CD14-positive monocyte (primary cell): ENCODE results near the gene ULK4. TPM values are rescaled to one million over a fixed set of nuclear protein-coding genes. Genes with fewer than 3 reads are reported as not detected.

Source experiments
- DNase-seq, 3 donors: peaks; one replicate each; pipeline ENCODE4 v3.0.0-alpha.2; 2011 to 2022
- H2AFZ ChIP-seq: 2 replicates; pipeline ENCODE4 v1.6.0; 2012; ENCODE audit warnings: mild to moderate bottlenecking, low read depth, low read length, inconsistent platforms; ENCODE audit not compliant: insufficient read depth, poor library complexity, severe bottlenecking
- H3K27ac ChIP-seq, 2 donors: 1 replicate in 1 of 2; 2 replicates in 1 of 2; pipeline ENCODE4 v1.5.1; 2012 to 2013; ENCODE audit warnings: low read length in 2 of 2, control low read depth in 1 of 2, inconsistent platforms in 1 of 2, low read depth in 1 of 2, mild to moderate bottlenecking in 1 of 2
- H3K27me3 ChIP-seq, 2 donors: one replicate each; pipeline versions ENCODE4 v1.6.0 to v1.6.1; 2011 to 2013; ENCODE audit warnings: low read length in 2 of 2; ENCODE audit not compliant: control insufficient read depth in 2 of 2, insufficient read depth in 2 of 2
- H3K36me3 ChIP-seq, 2 donors: replicated peaks in 1 of 2; 1 replicate in 1 of 2; 2 replicates in 1 of 2; pipeline versions ENCODE4 v1.5.1 to v1.6.1; 2012 to 2013; ENCODE audit warnings: low read length in 2 of 2, control low read depth in 1 of 2, inconsistent platforms in 1 of 2, mild to moderate bottlenecking in 1 of 2; ENCODE audit not compliant: insufficient read depth in 2 of 2, control insufficient read depth in 1 of 2
- H3K4me1 ChIP-seq, 2 donors: 1 replicate in 1 of 2; 2 replicates in 1 of 2; pipeline versions ENCODE4 v1.5.1 to v1.6.1; 2012 to 2013; ENCODE audit warnings: low read length in 2 of 2, control low read depth in 1 of 2, inconsistent platforms in 1 of 2, mild to moderate bottlenecking in 1 of 2, moderate library complexity in 1 of 2; ENCODE audit not compliant: insufficient read depth in 2 of 2, control insufficient read depth in 1 of 2
- H3K4me2 ChIP-seq: replicated peaks from 2 replicates; pipeline ENCODE3; 2012; ENCODE audit warnings: low read length, moderate library complexity, mild to moderate bottlenecking; ENCODE audit not compliant: poor library complexity, severe bottlenecking; ENCODE audit errors: extremely low read depth
- H3K4me3 ChIP-seq, 3 experiments: fragments of 200-600 bp in 1 of 3; sonication (generic) in 1 of 3; replicated peaks in 1 of 3; 1 replicate in 2 of 3; 2 replicates in 1 of 3; pipeline ENCODE4 v1.5.1; 2011 to 2013; ENCODE audit warnings: low read length in 3 of 3, mild to moderate bottlenecking in 3 of 3, control low read depth in 2 of 3, low read depth in 2 of 3, inconsistent platforms in 1 of 3, moderate library complexity in 1 of 3
- H3K79me2 ChIP-seq: 2 replicates; pipeline ENCODE4 v1.6.0; 2012; ENCODE audit warnings: mild to moderate bottlenecking, control low read depth, inconsistent platforms, low read length, moderate library complexity; ENCODE audit not compliant: insufficient read depth
- H3K9ac ChIP-seq: 2 replicates; pipeline ENCODE4 v1.6.0; 2017; ENCODE audit warnings: low read length, mild to moderate bottlenecking; ENCODE audit not compliant: insufficient read depth, poor library complexity, severe bottlenecking
- H3K9me3 ChIP-seq, 2 donors: replicated peaks in 1 of 2; 1 replicate in 1 of 2; 2 replicates in 1 of 2; pipeline versions ENCODE4 v1.5.1 to v1.6.1; 2012 to 2013; ENCODE audit warnings: low read length in 2 of 2, control low read depth in 1 of 2; ENCODE audit not compliant: control insufficient read depth in 1 of 2, insufficient read depth in 1 of 2
- H4K20me1 ChIP-seq: 2 replicates; pipeline ENCODE4 v1.6.0; 2012; ENCODE audit warnings: mild to moderate bottlenecking, low read length, control low read depth, moderate library complexity; ENCODE audit not compliant: insufficient read depth
- H3K27ac Mint-ChIP-seq, 7 donors: one replicate each; pipeline ENCODE4 v1.8.0; 2020; ENCODE audit warnings: mild to moderate bottlenecking in 7 of 7, mixed read lengths in 7 of 7, moderate library complexity in 6 of 7, inconsistent platforms in 2 of 7
- H3K27me3 Mint-ChIP-seq, 3 donors: one replicate each; pipeline ENCODE4 v1.8.0; 2021 to 2022; ENCODE audit warnings: low read depth in 3 of 3, mild to moderate bottlenecking in 3 of 3, mixed read lengths in 3 of 3, moderate library complexity in 3 of 3, inconsistent platforms in 1 of 3
- H3K36me3 Mint-ChIP-seq, 2 donors: one replicate each; pipeline ENCODE4 v1.8.0; 2020; ENCODE audit warnings: mixed read lengths in 2 of 2, inconsistent platforms in 1 of 2, mild to moderate bottlenecking in 1 of 2
- H3K4me1 Mint-ChIP-seq: one replicate; pipeline ENCODE4 v1.8.0; 2020; ENCODE audit warnings: mild to moderate bottlenecking, mixed read lengths
- H3K4me3 Mint-ChIP-seq, 2 donors: one replicate each; pipeline ENCODE4 v1.8.0; 2020; ENCODE audit warnings: mild to moderate bottlenecking in 2 of 2, mixed read lengths in 2 of 2, moderate library complexity in 1 of 2
- H3K9me3 Mint-ChIP-seq, 7 donors: one replicate each; pipeline ENCODE4 v1.8.0; 2020 to 2022; ENCODE audit warnings: mixed read lengths in 7 of 7, mild to moderate bottlenecking in 6 of 7, moderate library complexity in 6 of 7, inconsistent platforms in 2 of 7
- CTCF ChIP-seq: fragments of 200-600 bp; IDR thresholded peaks from one replicate; pipeline ENCODE4 v1.8.0; 2022; ENCODE audit warnings: antibody characterized with exemption, mild to moderate bottlenecking
- WGBS: methylation state at CpG from one replicate; pipeline ENCODE4 v1.1.5; 2013; ENCODE audit warnings: missing lambda C conversion rate; ENCODE audit not compliant: insufficient coverage; 5-methylcytosine and 5-hydroxymethylcytosine counted together
- intact Hi-C, 2 donors: fragments of 100-400 bp; cut with micrococcal nuclease; formaldehyde crosslinking; loops; one replicate each; pipeline versions ENCODE4 v1.15.0 to v1.15.1; 2023
- polyA plus RNA-seq, 3 donors: library from polyadenylated mRNA; depleted of rRNA in 1 of 3; unstranded in 2 of 3; stranded (reverse) in 1 of 3; fragments of 300-500 nt in 2 of 3; fragments of >200 nt in 1 of 3; fragmentation: Illumina TruSeq in 2 of 3; gene quantifications; 1 replicate in 2 of 3; 2 replicates in 1 of 3; pipeline ENCODE4 v1.2.3, GENCODE V29; 2012 to 2021

ULK4 gene
- polyA plus RNA-seq, 3 donors = 6.7 to 14.0 (median 11.8) TPM

DNA sequence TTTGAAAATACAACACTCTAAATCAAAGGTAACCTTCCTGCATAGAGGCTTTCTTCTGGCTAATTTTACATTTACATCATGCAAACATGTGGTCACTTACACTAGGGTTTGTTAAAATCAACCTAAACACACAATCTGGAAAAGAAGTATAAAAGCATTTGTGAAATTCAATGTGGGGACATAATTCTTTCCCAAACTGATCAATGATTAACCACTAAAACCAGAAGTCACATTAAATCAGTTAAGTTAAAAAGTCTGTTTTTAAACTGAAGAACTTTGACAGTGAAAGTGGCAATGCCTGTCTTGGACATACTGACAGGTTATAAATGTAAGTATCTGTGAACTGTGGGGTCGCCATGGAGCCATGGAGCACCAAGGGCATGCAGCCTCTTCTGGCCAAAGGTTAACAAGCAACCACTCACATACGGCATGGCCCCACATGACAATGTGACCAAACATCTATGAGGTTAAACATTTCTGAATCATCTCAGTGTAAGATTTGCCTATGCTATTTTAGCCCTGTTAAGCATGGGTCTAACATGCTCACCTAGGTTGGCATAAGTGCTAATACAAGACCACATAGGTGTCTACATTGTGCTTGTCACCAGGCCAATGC, 484.4 kb downstream of the ULK4 start:
- peaks cover 5 to 9% of the 10 kb centered on the region in 2 donors for H3K9me3 ChIP-seq
- intact Hi-C loops = no loop called here
- peaks cover 9 to 24% (median 13%) of the 10 kb centered on the region in 7 donors for H3K9me3 Mint-ChIP-seq
- no peak overlapping the region for H3K4me3 ChIP-seq
- 100% methylated on average over 2 of the region's 2 CpGs for WGBS
- no peak overlapping the region for H3K27ac ChIP-seq
- no peak overlapping the region for H2AFZ ChIP-seq
- no peaks in the 10 kb centered on the region for H3K79me2 ChIP-seq
- no peak for DNase-seq
- no peak for TF ChIP-seq CTCF
- H3K27me3 ChIP-seq = no peaks in the 10 kb centered on the region
- no peaks in the 10 kb centered on the region for H3K36me3 Mint-ChIP-seq
- H3K9ac ChIP-seq = no peak overlapping the region
- H3K4me2 ChIP-seq = no peak overlapping the region
- peaks cover 2% of the 10 kb centered on the region for H3K4me1 Mint-ChIP-seq
- no peaks in the 10 kb centered on the region for H3K4me1 ChIP-seq
- H3K36me3 ChIP-seq = no peaks in the 10 kb centered on the region
- no peaks in the 10 kb centered on the region for H4K20me1 ChIP-seq
- no peak overlapping the region for H3K4me3 Mint-ChIP-seq
- H3K27me3 Mint-ChIP-seq = peaks cover 0 to 2% (median 0%) of the 10 kb centered on the region in 3 donors
- no peak overlapping the region for H3K27ac Mint-ChIP-seq

- no peaks in the 10 kb centered on the region for H4K20me1 ChIP-seq
- no peaks in the 10 kb centered on the region for H3K36me3 ChIP-seq
- Mint-ChIP-seq H3K36me3 (no peaks in the 10 kb centered on the region), H3K27ac (no peak overlapping the region), H3K9me3 (peaks cover 9 to 35% (median 24%) of the 10 kb centered on the region in 7 donors), H3K4me1 (no peaks in the 10 kb centered on the region), H3K27me3 (peaks cover 0 to 1% (median 0%) of the 10 kb centered on the region in 3 donors), H3K4me3 (no peak overlapping the region)
- WGBS = 100% methylated on average over 1 of the region's 1 CpG
- peaks cover 17% of the 10 kb centered on the region in 2 donors for H3K9me3 ChIP-seq
- H3K27ac ChIP-seq = no peak overlapping the region
- DNase-seq = no peak
- H2AFZ ChIP-seq = no peak overlapping the region
- intact Hi-C loops = no loop called here
- H3K79me2 ChIP-seq = no peaks in the 10 kb centered on the region
- TF ChIP-seq CTCF = no peak
- no peak overlapping the region for H3K4me2 ChIP-seq
- no peak overlapping the region for H3K9ac ChIP-seq
- no peak overlapping the region for H3K4me3 ChIP-seq
- H3K4me1 ChIP-seq = no peaks in the 10 kb centered on the region
- no peaks in the 10 kb centered on the region for H3K27me3 ChIP-seq
Observed at GRCh38 chr3:41469083-41469482, 492.8 kb downstream of the ULK4 start.
